G401.6 (cell line): ENCODE data around the gene CATSPERE.
"Not testable (repeated sequence)": the region's sequence is repeated elsewhere in the genome, so short reads cannot be mapped to it uniquely, and the experiment has no call there.

Experiments used
- FAIRE-seq: peaks from 2 replicates; lab custom pipeline; 2012; peaks lifted over from hg19 to GRCh38; lab: Jason Lieb, UNC

Gene CATSPERE

DNA sequence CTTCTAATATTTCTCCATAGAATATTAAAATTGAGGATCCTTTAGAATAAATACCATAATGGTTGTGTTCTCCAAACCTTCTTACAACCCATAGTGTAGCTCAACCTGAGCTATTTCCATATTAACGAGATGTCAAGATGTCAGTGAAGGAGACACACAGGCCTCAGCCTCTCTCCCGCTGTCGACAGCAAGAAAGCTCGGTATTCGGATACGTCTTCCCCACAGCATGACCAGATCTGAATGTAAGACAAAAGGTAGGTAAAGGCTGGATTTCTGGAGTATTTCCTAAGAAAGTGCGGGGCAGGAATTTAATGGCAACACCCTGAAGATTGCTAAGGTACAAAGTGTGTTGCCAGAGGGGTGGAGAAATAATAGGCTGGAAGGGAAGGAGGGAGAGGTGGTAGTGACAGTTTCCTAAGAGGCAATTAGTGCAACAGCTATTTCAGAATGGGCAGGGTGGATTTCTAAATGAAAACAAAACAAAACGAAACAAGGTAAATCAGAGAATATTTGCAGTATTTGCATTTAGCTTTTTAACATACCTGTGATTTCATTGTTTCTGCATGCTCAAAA is 11.1 kb upstream of the CATSPERE start:
- FAIRE-seq = no peak

DNA sequence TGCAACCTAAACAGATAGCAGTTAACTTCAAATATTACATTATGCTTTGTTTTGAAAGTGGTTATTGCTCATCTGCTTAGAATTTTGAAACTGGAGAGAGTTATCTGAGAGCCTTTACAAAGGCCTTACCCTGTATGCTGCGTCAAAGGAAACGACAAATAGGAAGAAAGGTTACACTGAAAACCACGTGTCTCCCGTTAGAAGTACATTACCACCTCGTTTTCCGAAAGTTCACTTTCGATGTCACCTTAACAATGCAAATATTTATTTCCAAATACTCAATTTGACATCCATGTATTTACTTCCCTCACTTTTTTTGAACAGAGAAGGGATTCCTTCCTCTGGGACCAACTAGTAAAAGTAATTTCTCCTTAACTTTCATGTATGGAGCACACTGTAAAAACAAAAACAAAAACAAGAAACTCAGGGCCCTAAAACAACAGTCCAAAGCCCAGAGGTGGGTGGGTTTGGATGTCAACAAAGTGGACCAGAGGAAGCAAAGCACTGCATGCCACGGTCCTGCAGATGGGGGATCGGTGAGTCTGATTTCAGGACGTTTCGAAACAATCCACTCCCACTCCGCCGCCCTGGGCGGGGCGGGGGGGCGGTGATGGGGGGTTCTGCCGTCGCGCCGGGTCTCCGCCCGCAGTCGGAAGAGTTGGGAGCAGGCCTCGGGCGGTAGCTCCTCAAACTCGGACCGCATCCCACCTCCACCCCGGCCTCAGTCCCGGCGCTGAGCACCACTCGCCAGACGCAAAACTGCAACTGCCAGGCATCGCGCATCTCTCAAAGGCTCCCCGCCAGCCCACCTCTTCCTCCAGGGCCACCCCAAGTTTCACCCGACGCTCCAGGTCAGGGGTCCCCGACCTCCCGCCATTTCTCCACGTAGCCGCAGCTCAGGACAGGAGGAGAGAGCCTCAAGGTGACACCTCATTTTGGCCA is 10.2 kb upstream of the CATSPERE start:
- FAIRE-seq = no peak

- no peak for FAIRE-seq
Measured at GRCh38 chr1:244451539-244451950, 9.5 kb upstream of the CATSPERE start, which contains the start of gene ADSS2. Gene ADSS2, minus strand, starts transcription at chr1:244451909. Its CDS starts 92 bp downstream, at chr1:244451817.

DNA sequence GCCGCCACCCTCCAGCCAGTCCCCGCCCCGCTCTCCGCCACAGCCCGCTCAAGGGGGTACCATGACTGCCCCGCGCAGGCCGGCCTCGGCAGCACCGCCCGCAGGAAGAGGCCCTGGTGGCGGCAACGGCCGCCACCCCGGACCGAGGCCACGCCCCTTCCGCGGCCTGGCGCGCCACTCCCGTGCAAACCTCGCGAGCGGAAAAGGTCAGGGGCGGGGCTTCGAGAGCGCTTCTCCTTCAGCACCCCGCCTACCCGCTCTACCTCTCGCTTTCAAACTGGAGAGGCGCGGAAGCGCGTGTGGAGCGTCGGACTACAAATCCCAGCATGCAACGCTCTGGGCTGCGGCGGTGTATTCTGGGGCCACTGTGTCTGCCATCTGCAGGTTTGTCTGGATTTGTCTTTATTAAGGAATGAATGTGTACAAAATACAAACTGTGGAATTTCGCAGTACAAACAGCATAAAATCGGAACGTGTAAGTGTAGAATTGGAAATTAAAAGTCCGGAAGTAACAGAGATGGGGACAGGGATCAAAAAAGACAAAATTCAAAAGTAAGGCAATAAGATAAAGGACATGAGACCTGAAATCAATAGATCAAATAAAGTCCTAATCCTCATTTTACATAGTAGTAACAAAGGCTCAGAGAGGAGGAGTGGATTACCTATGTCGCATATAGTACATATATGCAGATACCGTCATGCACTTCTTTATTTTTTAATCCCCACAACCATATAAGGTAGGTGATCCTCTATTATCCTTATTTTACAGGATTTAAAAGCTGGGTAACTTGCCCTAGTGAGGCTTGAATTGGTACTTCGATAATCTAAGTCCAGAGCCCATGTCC is 8.9 kb upstream of the CATSPERE start:
- peak; percentile 97 for FAIRE-seq

GRCh38 chr1:244454412-244454811 is 6.7 kb upstream of the CATSPERE start:
- FAIRE-seq = no peak

GRCh38 chr1:244456586-244456985 is 4.5 kb upstream of the CATSPERE start:
- no peak for FAIRE-seq

- FAIRE-seq = no peak
Measured at GRCh38 chr1:244458781-244459180, 2.3 kb upstream of the CATSPERE start.

GRCh38 chr1:244460197-244460596 is 876 bp upstream of the CATSPERE start:
- FAIRE-seq = no peak

DNA sequence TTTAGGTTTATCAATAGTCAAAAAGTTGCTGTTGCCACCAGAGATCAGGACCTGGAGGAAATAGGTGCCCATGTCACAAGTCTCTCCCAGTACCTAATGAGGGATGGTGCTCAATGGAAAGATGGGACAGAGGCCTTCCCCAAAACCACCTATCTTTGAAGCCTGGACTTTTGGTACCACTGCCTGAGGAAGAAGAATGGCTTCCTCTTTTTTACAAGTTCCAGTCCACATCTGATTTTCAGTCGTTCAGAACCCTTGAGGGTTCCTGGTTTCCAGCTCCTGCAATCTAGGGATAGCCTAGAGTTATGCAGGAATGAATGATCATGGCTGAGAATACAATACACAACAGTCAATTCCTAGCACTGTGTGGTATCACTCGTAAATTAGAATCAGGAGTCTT is 5.7 kb downstream of the CATSPERE start:
- FAIRE-seq = no peak

DNA sequence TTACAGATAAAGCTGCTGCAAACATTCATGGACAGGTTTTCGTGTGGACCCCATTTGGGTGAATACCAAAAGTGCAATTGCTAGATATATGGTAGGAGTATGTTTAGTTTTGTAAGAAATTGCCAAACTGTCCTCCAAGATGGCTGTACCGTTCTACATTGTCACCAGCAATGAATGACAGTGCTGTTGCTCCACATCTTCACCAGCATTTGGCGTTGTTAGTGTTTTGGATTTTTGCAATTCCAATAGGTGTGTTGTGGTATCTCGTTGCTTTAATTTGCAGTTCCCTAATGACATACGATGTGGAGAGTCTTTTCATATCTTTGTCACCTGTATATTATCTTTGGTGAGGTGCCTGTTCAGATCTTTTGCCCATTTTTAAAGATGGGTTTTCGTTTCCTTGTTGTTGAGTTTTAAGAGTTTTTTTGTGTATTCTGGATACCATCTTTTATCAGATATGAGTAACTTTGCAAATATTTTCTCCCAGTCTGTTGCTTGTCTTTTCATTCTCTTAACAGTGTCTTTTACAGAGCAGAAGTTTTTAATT is 12.1 kb downstream of the CATSPERE start:
- FAIRE-seq = no peak

- FAIRE-seq = not testable (repeated sequence)
Measured at GRCh38 chr1:244484971-244485370, 23.9 kb downstream of the CATSPERE start.

GRCh38 chr1:244494653-244495052 is 33.6 kb downstream of the CATSPERE start:
- no peak for FAIRE-seq

DNA sequence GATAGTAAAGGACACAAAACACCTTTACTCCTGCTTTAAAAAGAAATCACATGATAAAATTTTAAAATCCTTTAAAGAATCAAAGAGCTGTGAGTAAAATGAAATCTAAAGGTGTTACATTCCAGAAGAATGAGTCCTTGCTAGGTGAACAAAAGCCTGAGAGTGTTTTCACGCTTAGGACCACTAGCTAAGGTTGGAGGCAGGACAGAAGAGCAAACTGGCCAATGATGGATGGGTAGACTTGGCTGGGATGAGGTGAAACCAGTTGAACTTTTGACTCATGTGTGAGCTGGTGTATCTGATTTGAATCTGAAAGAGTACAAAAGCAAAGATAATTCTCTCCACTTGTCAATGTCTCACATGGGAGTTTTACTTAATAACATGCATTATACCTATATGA is 35.1 kb downstream of the CATSPERE start:
- no peak for FAIRE-seq

DNA sequence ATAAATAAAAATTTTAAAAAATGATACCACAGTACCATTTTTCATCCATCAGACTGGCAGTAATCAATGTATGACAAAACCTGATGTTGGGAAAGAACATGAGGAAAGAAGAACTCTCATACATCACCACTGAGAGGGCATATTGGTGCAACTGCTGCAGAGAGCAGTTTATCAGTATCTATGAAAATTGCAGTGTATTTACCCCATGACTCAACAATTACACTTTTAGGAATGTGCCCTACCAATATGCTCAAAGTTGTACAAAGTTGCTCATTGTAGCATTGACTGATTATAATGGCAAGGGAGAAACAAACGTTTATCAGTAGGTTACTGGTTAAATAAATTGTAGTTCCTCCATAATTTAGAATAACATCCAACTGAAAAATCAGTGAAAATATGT is 36.7 kb downstream of the CATSPERE start:
- FAIRE-seq = no peak

- FAIRE-seq = not testable (repeated sequence)
Measured at GRCh38 chr1:244499484-244499883, 38.4 kb downstream of the CATSPERE start.

GRCh38 chr1:244500515-244500914 is 39.4 kb downstream of the CATSPERE start:
- not testable (repeated sequence) for FAIRE-seq

- no peak for FAIRE-seq
Measured at GRCh38 chr1:244502630-244503029, 41.6 kb downstream of the CATSPERE start.

GRCh38 chr1:244513493-244513892 is 52.4 kb downstream of the CATSPERE start:
- FAIRE-seq = no peak

DNA sequence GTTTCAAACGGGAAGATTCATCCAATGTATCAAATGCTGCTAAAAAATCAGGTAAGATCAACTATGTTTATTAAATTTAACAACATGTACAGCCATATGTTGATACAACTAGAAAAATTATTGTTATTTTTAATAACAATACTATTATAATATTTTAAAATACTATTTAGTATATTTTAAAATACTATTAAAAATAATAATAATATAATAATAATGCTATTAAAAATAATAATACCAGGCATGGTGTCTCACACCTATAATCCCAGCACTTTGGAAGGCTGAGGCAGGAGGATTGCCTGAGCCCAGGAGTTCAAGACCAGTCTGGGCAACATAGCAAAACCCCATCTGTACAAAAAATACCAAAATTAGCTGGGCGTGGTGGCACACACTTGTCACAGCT is 54.6 kb downstream of the CATSPERE start:
- peak; percentile 3 for FAIRE-seq

DNA sequence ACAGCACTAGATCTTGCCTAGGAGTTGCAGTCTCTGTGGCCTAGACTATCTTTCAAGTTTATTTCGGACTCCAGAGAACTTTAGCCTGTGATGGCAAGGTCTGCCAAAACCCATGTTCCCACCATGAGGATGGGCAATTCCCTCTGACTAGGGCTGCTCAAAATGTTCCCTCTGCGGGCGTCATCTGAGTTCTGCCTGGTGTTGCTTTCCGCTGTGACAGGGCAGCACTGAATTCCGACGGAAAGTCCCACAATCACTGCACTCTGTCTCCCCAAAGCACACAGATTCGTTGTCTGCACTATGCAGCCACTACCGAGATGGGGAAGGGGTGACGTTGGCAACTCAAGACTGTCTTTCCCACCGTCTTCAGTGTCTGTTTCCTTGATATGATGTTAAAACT is 75.2 kb downstream of the CATSPERE start:
- FAIRE-seq = no peak

GRCh38 chr1:244545511-244545910 is 84.4 kb downstream of the CATSPERE start:
- no peak for FAIRE-seq

DNA sequence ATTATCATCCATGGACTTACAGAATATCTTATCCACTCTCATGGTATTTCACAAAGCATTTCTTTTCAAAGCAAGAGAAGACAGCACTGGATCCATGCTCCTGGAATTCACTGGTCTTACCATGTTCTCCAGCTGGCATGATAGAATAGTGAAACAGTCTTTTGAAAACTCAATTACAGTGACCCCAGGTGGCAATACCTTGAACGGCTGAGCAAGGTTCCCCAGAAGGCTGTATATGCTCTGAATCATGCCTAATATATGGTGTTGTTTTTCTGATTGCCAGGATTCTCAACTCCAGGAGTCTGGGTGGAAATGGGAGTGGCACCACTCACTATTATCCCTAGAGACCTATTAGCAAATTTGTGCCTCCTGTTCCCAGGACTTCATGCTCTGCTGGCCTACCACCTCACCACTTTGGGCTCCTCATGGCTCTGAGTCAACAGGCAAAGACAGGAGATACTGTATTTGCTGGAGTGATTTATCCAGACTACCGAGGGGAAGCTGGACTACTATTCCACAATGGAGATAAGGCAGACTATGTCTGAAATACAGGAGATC is 87.6 kb downstream of the CATSPERE start:
- FAIRE-seq = no peak
